Psoas muscle (tissue), 8 donors: Measurements from ENCODE around the gene RPL22. TPM values are rescaled to one million over a fixed set of nuclear protein-coding genes. Genes with fewer than 3 reads are reported as not detected.

Source experiments
- ATAC-seq, 4 donors: fragments of 200-7000 bp; cut with Tn5 transposase; one replicate each; pipeline ENCODE4 v1.9.1; 2020; ENCODE audit warnings: moderate library complexity in 3 of 4, mild to moderate bottlenecking in 2 of 4
- DNase-seq, 2 donors: peaks; one replicate each; pipeline ENCODE4 v3.0.0-alpha.2; 2020
- H3K27ac ChIP-seq: fragments of 200-600 bp; one replicate; pipeline ENCODE4 v1.8.0; 2022
- H3K27me3 ChIP-seq, 3 donors: fragments of 200-600 bp in 1 of 3; one replicate each; pipeline versions ENCODE4 v1.6.1 to v1.8.0; 2013 to 2022; ENCODE audit warnings: low read length in 2 of 3, mild to moderate bottlenecking in 2 of 3, moderate library complexity in 1 of 3; ENCODE audit not compliant: insufficient read depth in 3 of 3
- H3K36me3 ChIP-seq, 2 donors: fragments of 200-600 bp in 1 of 2; one replicate each; pipeline versions ENCODE4 v1.6.1 to v1.8.0; 2013 to 2022; ENCODE audit warnings: low read depth in 1 of 2, mild to moderate bottlenecking in 1 of 2, moderate library complexity in 1 of 2; ENCODE audit not compliant: insufficient read depth in 1 of 2
- H3K4me1 ChIP-seq: fragments of 200-600 bp; one replicate; pipeline ENCODE4 v1.8.0; 2022
- H3K4me3 ChIP-seq: fragments of 200-600 bp; one replicate; pipeline ENCODE4 v1.8.0; 2022; ENCODE audit warnings: mild to moderate bottlenecking
- H3K9me3 ChIP-seq: fragments of 200-600 bp; one replicate; pipeline ENCODE4 v1.8.0; 2022
- WGBS, 3 donors: extraction: QIAGEN DNeasy Blood & Tissue Kit; methylation state at CpG; one replicate each; pipeline versions ENCODE4 v1.1.6 to v1.1.7; 2013; 5-methylcytosine and 5-hydroxymethylcytosine counted together
- intact Hi-C, 2 donors: fragments of 100-400 bp; cut with DNase I; formaldehyde crosslinking; loops; one replicate each; pipeline versions ENCODE4 v1.11.0 to v1.14.2; 2022
- polyA plus RNA-seq, 3 donors: library from polyadenylated mRNA; stranded (reverse); fragments of 200-250 nt; gene quantifications; one replicate each; pipeline ENCODE4 v1.2.3, GENCODE V29; 2013
- total RNA-seq, 4 donors: library from RNA; stranded (reverse); fragmentation: NEBNext Ultra II Directional in 2 of 4; extraction: Animal tissue kit (Norgen Biotek cat#: 25700) in 2 of 4; gene quantifications; one replicate each; pipeline versions ENCODE4 v1.2.1 to v1.2.4, GENCODE V29; 2021 to 2023
- TF ChIP-seq, protein P1 (sequence below): fragments of 200-600 bp; IDR thresholded peaks from one replicate; pipeline ENCODE4 v1.8.0; 2022; ENCODE audit warnings: antibody characterized with exemption
- donor health status: healthy with polysubstance abuse.
- donor health status: DM: no; HTN: no; CAD: no; lungs with moderate emphysema.
- donor health status: Bipolar disorder and iron deficiency.
- donor health status: healthy.
- donor health status: DM: yes; HTN: yes; CAD: no.
- donor health status: DM: no; HTN: no; CAD: no.
- donor health status: DM: no; HTN: no; CAD: no.
- donor health status: DM: yes; HTN: yes; CAD: no.

RPL22 gene
- total and polyA plus RNA-seq, 7 donors = 285 to 417 (median 313) TPM

DNA sequence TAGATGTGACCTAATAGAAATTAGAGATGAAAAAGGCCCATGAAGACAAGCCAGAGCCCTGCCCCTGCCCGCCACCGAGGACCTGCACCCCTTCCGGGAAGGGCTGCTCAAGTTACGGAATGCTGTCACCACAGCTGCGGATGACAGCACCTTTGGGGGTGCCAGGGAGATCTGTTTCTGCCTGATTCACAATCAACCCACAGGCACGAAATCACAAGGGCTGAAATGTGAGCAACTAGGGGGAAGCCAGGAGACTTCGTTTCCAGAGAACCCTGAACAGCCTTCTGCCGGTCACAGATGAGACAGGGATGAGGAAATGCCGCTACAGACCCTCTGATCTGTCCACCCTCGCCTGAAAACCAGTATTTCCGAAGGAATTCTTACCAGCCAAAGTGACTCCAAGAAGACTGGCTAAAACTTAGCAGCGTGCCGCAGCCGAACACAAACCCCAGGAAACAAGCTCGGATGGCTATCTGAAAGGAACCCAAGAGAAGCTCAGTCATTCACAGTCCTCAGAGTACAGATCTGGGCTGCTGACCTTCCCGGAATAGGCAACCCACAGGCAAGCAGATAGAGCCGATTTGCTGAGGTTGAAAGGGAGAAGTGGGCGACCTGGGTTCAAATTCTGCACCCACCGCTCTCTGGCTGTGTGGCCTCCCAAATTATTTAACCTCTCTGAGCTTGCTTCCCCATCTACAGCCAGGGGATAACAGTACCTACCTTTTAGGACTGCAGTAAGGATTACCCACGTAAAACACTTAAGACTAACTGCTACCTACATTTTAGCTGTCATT is 35.3 kb upstream of the RPL22 start:
- ATAC-seq = peak; percentile 35 to 74 (median 55)
- Histone ChIP-seq H3K4me3 (peak overlapping the region; percentile 71), H3K27me3 (peaks cover 0 to 5% (median 0%) of the 10 kb centered on the region in 3 donors), H3K9me3 (no peaks in the 10 kb centered on the region), H3K36me3 (peaks cover 0 to 37% of the 10 kb centered on the region in 2 donors), H3K27ac (peak overlapping the region; percentile 71), H3K4me1 (peaks cover 17% of the 10 kb centered on the region)
- intact Hi-C loops = no loop called here
- 29 to 38% (median 31%) methylated on average over 20 of the region's 20 CpGs for WGBS, 3 donors
- TF ChIP-seq, protein P1, sequence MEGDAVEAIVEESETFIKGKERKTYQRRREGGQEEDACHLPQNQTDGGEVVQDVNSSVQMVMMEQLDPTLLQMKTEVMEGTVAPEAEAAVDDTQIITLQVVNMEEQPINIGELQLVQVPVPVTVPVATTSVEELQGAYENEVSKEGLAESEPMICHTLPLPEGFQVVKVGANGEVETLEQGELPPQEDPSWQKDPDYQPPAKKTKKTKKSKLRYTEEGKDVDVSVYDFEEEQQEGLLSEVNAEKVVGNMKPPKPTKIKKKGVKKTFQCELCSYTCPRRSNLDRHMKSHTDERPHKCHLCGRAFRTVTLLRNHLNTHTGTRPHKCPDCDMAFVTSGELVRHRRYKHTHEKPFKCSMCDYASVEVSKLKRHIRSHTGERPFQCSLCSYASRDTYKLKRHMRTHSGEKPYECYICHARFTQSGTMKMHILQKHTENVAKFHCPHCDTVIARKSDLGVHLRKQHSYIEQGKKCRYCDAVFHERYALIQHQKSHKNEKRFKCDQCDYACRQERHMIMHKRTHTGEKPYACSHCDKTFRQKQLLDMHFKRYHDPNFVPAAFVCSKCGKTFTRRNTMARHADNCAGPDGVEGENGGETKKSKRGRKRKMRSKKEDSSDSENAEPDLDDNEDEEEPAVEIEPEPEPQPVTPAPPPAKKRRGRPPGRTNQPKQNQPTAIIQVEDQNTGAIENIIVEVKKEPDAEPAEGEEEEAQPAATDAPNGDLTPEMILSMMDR = no peak
- DNase-seq = peak; percentile 49 to 62

DNA sequence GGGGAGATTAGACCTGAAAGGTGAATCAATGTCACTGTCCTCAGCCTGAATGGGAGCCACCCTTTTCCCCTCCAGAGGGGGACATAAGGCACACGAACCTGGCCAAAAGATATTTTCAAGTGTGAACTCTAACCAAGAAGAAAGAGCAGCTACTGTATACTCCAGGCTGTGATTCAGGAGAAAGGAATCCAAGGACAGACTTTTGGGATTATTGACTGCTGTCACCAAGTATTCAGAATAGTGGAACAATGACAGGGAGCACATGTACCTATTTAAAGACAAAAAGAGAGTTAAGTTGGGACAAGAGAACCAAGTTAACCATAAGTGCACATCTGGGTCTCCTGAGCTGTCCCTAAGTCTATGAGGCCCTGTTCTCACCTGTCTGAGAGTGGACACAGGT is 34.0 kb upstream of the RPL22 start:
- peaks cover 17% of the 10 kb centered on the region for H3K4me1 ChIP-seq
- H3K27ac ChIP-seq = peak overlapping the region; percentile 27
- H3K36me3 ChIP-seq = peaks cover 0 to 50% of the 10 kb centered on the region in 2 donors
- intact Hi-C loops = no loop called here
- ATAC-seq (peak in 2 of 4 donors; percentile 15 to 55), DNase-seq (no peak)
- WGBS, 3 donors = 32 to 47% (median 39%) methylated on average over 1 of the region's 1 CpG
- no peak overlapping the region for H3K4me3 ChIP-seq
- no peaks in the 10 kb centered on the region for H3K27me3 ChIP-seq
- H3K9me3 ChIP-seq = no peaks in the 10 kb centered on the region
- TF ChIP-seq, protein P1 = no peak

DNA sequence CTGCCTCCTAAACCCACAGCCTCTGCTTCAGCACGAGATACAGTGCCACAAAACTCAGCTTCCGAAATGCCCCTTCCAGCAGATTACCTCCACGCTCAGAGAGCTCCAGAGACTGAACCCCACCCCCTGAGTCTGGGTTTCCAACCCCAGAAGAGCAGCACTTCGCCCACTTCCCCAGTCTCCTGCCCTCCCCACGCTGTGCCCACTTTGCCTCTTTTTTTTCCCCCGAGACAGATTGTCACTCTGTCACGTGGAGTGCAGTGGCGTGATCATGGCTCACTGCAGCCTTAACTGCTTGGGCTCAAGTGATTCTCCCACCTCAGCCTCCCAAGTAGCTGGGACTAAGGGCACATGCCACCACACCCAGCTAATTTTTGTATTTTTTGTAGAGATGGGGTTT is 26.3 kb upstream of the RPL22 start:
- Histone ChIP-seq H3K27ac (no peak overlapping the region), H3K4me1 (peaks cover 14% of the 10 kb centered on the region), H3K27me3 (no peaks in the 10 kb centered on the region), H3K9me3 (no peaks in the 10 kb centered on the region), H3K36me3 (peaks cover 2 to 87% of the 10 kb centered on the region in 2 donors), H3K4me3 (no peak overlapping the region)
- no peak for ATAC-seq
- whole genome bisulfite sequencing, 3 donors = 89 to 90% (median 90%) methylated on average over 8 of the region's 8 CpGs
- intact Hi-C loops = no loop called here
- DNase-seq = no peak
- TF ChIP-seq, protein P1 = no peak

DNA sequence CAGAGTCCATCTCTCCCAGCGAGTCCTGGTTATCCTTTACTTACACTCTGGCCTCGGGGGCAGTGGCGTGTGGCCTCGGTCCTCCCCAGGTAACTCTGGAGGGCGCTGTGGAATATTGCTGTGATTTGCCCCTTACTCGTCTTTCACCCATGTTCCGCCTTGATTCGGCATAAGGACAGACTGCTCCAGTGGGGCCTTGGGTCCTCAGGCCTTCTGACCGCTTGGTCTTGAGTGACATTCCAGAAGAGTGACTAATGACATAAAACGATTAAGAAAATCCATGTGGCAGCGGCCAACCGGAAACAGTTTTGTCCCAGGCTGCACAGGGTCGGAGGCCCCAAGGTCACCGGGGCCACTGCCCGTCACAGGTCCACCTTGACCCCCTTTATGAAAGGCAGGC is 25.3 kb upstream of the RPL22 start:
- Histone ChIP-seq H3K27ac (no peak overlapping the region), H3K4me3 (no peak overlapping the region), H3K36me3 (peaks cover 2 to 78% of the 10 kb centered on the region in 2 donors), H3K4me1 (peaks cover 14% of the 10 kb centered on the region), H3K9me3 (no peaks in the 10 kb centered on the region), H3K27me3 (no peaks in the 10 kb centered on the region)
- 74 to 84% (median 80%) methylated on average over 15 of the region's 15 CpGs for WGBS, 3 donors
- TF ChIP-seq, protein P1 = no peak
- intact Hi-C loops = no loop called here
- DNase-seq = peak in 1 of 2 donors; percentile 38
- no peak for ATAC-seq
